Panc1 (cell line): ENCODE data around the gene CRYGS. TPM values are rescaled to one million over a fixed set of nuclear protein-coding genes. Genes with fewer than 3 reads are reported as not detected.

Source experiments
- ATAC-seq: fragments of 200-7000 bp; cut with Tn5 transposase; 2 replicates; pipeline ENCODE4 v1.9.1; 2020; ENCODE audit warnings: mild to moderate bottlenecking, moderate library complexity
- BruUV-seq: library from RNA; stranded (reverse); fragments of 400-500 nt; replicated peaks from 2 replicates; lab custom pipeline; 2021; lab: Mats Ljungman, UMichigan
- CTCF ChIA-PET: fragments of 300-600 bp; sonication (Branson Sonifier 250); formaldehyde crosslinking; loops from one replicate; lab custom pipeline; 2022; ENCODE audit warnings: antibody characterized with exemption; lab: Charles Lee
- POLR2A ChIA-PET: fragments of 300-600 bp; sonication (Branson Sonifier 250); formaldehyde crosslinking; loops from one replicate; lab custom pipeline; 2022; ENCODE audit warnings: antibody characterized with exemption; lab: Charles Lee
- DNase-seq: peaks from one replicate; pipeline ENCODE4 v3.0.0-alpha.2; 2010; ENCODE audit warnings: low read depth, low spot score
- H3K27ac ChIP-seq: 2 replicates; pipeline ENCODE4 v1.5.1; 2011; ENCODE audit warnings: mild to moderate bottlenecking, low read length, inconsistent platforms
- H3K27me3 ChIP-seq: fragments of 200-500 bp; sonication (Bioruptor generic); 2 replicates; pipeline ENCODE4 v1.6.0; 2014; ENCODE audit warnings: low read length, inconsistent platforms; ENCODE audit not compliant: control insufficient read depth, insufficient read depth
- H3K36me3 ChIP-seq: fragments of 200-500 bp; sonication (Bioruptor generic); 2 replicates; pipeline ENCODE4 v1.5.1; 2014; ENCODE audit warnings: inconsistent platforms, mild to moderate bottlenecking, low read length, moderate library complexity; ENCODE audit not compliant: control insufficient read depth, insufficient read depth
- H3K4me1 ChIP-seq: 2 replicates; pipeline ENCODE4 v1.5.1; 2011; ENCODE audit warnings: inconsistent platforms, mild to moderate bottlenecking, low read length, moderate library complexity; ENCODE audit not compliant: control insufficient read depth, insufficient read depth
- H3K4me3 ChIP-seq, 2 experiments: 2 replicates each; pipeline ENCODE4 v1.5.1; 2011 to 2012; ENCODE audit warnings: low read depth in 2 of 2, low read length in 2 of 2, mild to moderate bottlenecking in 2 of 2, inconsistent platforms in 1 of 2, moderate library complexity in 1 of 2
- H3K9me3 ChIP-seq: fragments of 200-500 bp; sonication (Bioruptor generic); 2 replicates; pipeline ENCODE4 v1.5.1; 2014; ENCODE audit warnings: low read depth, mild to moderate bottlenecking, inconsistent platforms, low read length, moderate library complexity; ENCODE audit not compliant: control insufficient read depth, insufficient read depth
- CTCF ChIP-seq: fragments of 450-650 bp; IDR thresholded peaks from 2 replicates; pipeline ENCODE4 v1.5.1; 2017; ENCODE audit warnings: mild to moderate bottlenecking
- POLR2AphosphoS5 ChIP-seq: IDR thresholded peaks from 2 replicates; pipeline ENCODE4 v1.6.1; 2012; ENCODE audit warnings: mild to moderate bottlenecking, low read depth, low read length, moderate library complexity
- REST ChIP-seq, 2 experiments: IDR thresholded peaks; 2 replicates each; pipeline ENCODE4 v1.6.1; 2011 to 2012; ENCODE audit warnings: low read depth in 2 of 2, control low read depth in 1 of 2, low read length in 1 of 2, mild to moderate bottlenecking in 1 of 2, moderate library complexity in 1 of 2; ENCODE audit not compliant: insufficient read depth in 1 of 2
- SIN3A ChIP-seq: IDR thresholded peaks from 2 replicates; pipeline ENCODE4 v1.6.1; 2012; ENCODE audit warnings: low read depth, mild to moderate bottlenecking, low read length, moderate library complexity, borderline replicate concordance; ENCODE audit not compliant: insufficient read depth
- TCF7L2 ChIP-seq: IDR thresholded peaks from 2 replicates; pipeline ENCODE4 v1.6.1; 2011; ENCODE audit warnings: mild to moderate bottlenecking, low read depth, low read length, inconsistent platforms
- in situ Hi-C: cut with HindIII; loops from 2 replicates; pipeline ENCODE4 v1.10.0; 2016; ENCODE audit warnings: low sequenced_read_pairs, low pct_unique_long_range_greater_than_20kb
- intact Hi-C: fragments of 100-400 bp; cut with micrococcal nuclease; formaldehyde crosslinking; loops from one replicate; pipeline ENCODE4 v1.10.0; 2022; ENCODE audit not compliant: unreplicated experiment
- total RNA-seq: library from RNA; stranded (reverse); gene quantifications from one replicate; pipeline ENCODE4 v1.2.1, GENCODE V29; 2021; ENCODE audit not compliant: unreplicated experiment

CRYGS gene
- total RNA-seq, 1 experiment from 2014 or later, result 2.8 TPM

- ChIA-PET POLR2A (no interaction called here), CTCF (no interaction called here)
- intact Hi-C loops (no loop called here), in situ Hi-C loops (no loop called here)
- Histone ChIP-seq H3K9me3 (no peaks in the 10 kb centered on the region), H3K4me3 (no peak overlapping the region), H3K27me3 (peaks cover 45% of the 10 kb centered on the region), H3K27ac (no peak overlapping the region), H3K4me1 (no peaks in the 10 kb centered on the region), H3K36me3 (no peaks in the 10 kb centered on the region)
- DNase-seq (no peak), ATAC-seq (no peak)
- TF ChIP-seq SIN3A, result no peak
- no peak for TF ChIP-seq CTCF
- TF ChIP-seq REST (IDR thresholded peaks at IDR 0.05; ENCODE audit: insufficient read depth in 1 of 2, low read depth in 2 of 2, low read length in 1 of 2), result no peak
- no peak for TF ChIP-seq POLR2AphosphoS5
- TF ChIP-seq TCF7L2, result no peak
- no TSS peak for BruUV-seq
These were observed 30.8 kb downstream of the CRYGS start for GRCh38 chr3:186513386-186513785.

GRCh38 chr3:186512570-186513302 lies 31.4 kb downstream of the CRYGS start:
- Histone ChIP-seq H3K27ac (no peak overlapping the region), H3K4me1 (no peaks in the 10 kb centered on the region), H3K9me3 (no peaks in the 10 kb centered on the region), H3K4me3 (no peak overlapping the region), H3K27me3 (peaks cover 44% of the 10 kb centered on the region), H3K36me3 (no peaks in the 10 kb centered on the region)
- in situ Hi-C loops (no loop called here), intact Hi-C loops (no loop called here)
- CTCF ChIA-PET, result no interaction called here
- TF ChIP-seq POLR2AphosphoS5 (no peak), CTCF (no peak), SIN3A (no peak), REST (IDR thresholded peaks at IDR 0.05; ENCODE audit: insufficient read depth in 1 of 2, low read depth in 2 of 2, low read length in 1 of 2) (no peak)
- no peak for ATAC-seq
- no peak for DNase-seq
- POLR2A ChIA-PET, result no interaction called here
- BruUV-seq, result no TSS peak
